NCI-H1092 treated with DMSO at 0.1 percent for 48 hours (cell line): ENCODE measurements around the gene INPP5A.

Source experiments
- DNase-seq: peaks from one replicate; lab custom pipeline; 2025; lab: John Stamatoyannopoulos, UW

The INPP5A gene

DNA sequence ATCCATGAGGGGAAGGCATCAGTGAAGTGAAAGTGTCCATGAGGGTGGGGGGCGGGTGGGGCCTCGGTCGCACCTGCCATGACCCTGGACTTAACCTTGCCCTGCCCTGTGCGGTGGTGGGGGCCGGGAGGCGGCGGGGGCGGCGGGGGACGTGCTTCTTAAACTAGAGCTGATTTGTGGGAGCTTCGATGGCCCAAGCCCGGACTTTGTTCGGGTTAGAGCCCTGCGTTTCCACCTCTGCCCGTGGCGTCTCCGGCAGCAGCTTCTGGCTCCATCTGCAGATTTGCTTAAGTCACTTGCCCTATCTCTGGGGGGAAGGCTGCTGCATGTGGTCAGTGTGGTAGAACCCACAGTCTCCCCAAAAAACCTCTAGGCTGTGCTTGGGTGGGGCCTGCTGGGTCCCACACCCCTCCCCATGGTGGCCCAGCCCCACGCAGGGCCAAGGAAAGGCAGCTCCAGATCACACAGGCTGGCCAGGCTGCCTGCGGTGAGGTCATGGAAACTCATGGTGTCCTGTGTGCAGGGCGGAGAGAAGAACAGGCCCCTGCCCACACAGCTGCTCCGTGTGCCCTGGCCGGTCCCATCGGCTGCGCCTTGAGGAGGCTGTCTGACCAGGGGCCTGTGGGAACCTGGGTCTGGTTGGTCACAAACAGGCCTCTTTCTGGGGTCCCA is 93.2 kb downstream of the INPP5A start:
- DNase-seq = no peak

DNA sequence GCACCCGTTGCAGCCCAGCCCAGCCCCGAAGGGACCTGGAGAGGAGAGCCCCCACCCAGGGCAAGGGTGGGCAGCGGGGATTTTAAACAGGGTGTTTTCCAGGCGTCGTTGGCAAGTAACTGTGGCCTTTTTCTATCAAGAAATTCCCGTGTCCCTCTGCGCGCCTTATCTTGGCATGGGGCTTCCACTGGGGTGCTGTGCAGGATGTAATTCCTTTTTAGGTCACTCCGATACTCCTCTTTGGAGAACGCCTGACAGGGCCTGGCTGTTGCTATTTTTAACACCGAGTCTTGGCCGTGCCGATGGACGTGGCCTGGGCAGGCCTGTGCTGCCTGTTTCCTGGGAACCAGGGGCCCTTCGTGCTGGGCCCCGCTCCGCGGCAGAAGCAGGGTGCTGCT is 93.8 kb downstream of the INPP5A start:
- no peak for DNase-seq

DNA sequence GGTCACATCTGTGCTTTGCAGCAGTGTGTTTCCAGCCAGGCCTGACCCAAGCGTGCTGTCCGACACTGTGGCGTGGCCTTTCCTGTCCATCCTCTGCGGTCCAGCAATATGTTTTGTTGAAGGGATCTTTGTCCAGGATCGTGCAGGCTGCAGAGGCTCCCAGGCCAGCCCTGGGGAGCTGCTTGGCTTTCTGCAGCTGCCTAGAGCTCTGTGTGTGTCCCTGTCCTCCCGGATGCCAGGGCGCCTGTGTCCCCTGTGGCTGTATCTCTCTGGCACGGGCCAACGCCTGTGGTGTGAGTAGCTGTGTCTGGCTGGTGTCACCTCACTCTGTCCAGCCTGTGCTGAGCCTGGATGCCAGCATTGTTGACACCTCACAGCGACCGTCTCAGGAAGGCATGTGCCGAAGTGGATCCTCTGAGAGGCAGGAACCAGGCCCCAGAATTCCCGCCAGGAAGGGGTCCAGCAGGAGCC is 94.5 kb downstream of the INPP5A start:
- no peak for DNase-seq

DNA sequence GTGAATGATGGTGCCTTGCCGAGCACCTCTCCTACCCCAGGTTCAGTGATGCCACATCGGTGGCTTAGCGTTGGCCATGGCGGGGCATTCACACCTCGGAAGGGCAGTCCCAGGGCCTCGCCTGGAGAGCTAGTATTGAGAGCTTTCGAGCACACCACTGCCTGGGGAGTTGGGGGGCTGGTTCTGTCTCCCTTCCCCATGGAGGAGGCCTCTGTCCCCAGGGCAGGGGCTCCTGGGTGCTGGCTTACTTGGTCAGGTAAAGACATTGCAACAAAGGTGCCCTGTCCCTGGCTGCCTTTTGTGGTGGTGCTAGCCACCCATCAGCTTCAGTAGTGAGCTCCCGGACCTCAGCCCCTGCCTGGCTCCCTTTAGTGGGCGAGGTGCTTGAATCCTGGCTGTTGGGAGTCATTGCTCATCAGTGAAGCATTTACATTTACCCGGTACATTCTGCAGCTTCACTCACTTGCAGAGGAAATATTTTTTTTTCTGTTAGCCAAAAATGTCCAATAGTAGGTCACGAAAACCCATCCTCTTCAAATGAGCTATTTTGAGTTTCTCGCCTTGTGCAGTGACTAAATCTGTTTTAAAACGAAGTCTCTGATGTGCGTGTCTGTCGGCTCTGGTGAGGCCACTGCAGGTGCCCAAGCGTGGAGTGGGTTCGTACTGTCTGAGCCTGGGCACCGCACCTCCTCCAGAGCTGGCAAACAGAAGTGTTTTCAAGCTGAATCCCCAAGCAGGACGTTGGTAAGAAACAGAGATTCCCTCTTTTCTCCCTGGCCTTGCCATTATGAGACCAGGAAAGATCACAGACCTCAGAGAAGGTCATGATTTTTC is 95.5 kb downstream of the INPP5A start:
- DNase-seq = no peak

DNA sequence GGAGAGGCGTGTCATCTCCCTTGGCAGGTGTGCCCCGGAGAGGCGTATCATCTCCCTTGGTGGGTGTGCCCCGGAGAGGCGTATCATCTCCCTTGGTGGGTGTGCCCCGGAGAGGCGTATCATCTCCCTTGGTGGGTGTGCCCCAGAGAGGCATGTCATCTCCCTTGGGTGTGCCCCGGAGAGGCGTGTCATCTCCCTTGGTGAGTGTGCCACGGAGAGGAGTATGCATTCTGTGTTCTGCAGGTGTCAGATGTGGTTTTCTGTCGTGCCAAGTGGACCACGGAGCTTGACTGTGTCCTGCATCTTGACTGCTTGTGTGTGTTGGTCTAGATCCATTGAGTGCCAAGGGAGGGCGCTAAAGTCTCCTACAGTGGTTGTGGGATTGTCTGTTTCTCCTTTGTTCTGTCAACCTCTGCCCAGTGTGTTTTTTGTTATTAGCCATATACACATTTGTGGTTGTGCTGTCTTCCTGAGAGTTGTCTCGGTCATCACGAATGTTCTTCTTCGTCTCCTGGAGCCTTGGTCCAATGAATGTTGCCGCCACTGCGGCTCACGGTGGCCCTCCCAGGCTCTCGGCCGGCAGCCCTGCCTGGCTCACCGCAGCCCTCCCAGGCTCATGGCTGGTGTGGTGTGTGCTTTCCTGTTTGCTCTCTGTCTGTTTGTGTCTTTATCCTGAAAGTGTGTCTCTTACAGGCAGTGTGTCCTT is 96.8 kb downstream of the INPP5A start:
- no peak for DNase-seq

DNA sequence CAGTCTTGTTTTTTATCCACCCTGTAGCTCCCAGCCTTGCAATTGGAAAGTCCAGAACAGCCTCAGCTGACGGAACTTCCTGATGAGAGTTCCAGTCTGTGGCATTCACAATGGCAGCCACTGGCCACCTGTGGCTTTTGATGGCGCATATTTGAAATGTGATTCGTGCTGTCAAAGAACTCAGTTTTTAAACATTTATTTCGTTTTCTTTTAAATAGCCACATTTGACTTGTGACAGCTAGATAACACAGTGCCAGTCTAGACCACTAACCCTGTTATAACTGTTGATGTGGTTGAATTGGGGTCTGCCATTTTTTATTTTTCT is 97.3 kb downstream of the INPP5A start:
- no peak for DNase-seq

DNA sequence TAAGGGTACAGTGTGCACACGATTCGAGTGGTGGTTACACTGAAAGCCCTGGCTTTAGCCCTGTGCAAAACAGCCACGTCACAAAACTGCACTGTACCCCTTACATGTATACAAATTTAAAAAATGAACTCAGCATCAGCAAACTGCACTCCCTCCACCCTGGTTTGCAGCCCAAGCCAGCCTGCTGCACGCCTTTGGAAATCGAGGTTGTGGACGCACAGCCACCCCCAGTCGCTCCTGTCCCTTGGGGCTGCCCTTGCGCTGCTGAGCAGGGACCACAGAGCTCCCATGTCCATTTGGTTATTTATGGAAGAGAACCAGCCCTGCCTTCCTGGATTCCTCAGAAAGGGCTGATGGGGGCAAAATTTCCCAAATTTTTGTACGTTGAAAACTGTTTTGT is 98.8 kb downstream of the INPP5A start:
- DNase-seq = no peak

DNA sequence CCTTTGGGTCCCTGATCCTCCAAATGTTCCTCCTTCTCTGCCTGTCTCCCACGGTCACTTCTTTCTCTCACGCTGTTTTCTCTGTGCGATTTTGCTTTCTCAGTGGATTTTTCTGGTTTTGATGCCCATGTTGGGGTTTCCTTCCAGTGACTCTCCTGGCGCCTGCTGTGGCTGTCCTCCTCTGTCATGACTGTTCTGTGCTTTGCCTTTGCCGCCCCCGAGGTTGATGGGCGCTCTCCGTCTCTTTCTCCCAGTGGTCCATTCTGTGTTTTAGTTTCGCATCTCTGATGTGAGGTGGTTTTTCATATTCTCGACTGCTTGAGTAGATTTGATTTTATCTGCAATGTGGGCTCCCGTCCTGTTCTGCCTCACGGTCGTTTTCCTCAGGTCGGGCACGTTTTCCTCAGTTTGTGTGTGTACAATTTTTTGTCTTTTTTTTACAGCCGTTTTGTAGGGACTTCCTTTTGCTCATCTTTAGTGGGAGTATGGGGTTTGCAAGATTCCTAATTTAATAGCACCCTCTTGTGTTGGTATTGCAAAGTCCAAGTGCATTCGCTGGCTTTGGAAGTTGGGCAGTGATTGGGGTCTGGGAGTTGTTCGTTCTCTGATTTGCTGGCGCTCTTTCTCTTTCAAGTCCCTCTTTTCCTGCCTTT is 100.0 kb downstream of the INPP5A start:
- peak; percentile 30 for DNase-seq

DNA sequence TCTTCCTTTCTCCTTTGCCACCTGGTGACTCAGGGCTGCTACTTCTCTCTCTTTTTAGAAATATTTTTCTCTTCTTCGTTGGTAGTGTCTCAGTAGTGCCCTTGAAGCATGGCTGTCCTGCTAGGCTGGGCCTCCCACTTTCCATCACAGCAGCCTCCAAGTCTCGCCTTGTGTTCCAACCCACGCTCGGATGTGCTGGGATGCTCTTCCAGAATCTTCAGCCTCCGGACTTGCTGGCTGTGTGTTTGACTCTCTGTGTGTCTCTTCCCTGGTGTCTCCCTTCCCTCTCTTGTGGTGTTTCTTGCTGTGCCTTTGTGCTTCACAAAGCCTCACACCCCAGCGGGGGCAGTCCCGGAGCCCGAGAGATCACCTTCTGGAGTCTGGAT is 100.5 kb downstream of the INPP5A start:
- no peak for DNase-seq

DNA sequence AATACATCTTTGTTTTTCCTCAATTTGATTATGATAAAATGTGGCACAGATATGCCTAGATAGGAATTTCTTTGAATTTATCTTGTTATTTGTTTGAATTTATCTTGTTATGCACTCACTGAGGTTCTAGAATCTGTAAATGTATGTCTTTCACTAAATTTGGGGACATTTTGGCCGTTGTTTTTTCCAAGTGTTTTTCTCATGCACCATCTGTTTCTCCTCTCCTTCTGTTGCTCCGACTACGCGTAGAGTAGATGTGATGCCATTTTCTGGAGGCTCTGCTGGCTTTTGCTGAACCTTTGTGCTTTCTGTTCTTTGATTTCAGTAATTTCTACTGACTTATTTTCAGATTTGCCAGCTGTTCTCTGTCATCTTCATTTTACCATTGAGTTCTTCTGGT is 101.9 kb downstream of the INPP5A start:
- no peak for DNase-seq

DNA sequence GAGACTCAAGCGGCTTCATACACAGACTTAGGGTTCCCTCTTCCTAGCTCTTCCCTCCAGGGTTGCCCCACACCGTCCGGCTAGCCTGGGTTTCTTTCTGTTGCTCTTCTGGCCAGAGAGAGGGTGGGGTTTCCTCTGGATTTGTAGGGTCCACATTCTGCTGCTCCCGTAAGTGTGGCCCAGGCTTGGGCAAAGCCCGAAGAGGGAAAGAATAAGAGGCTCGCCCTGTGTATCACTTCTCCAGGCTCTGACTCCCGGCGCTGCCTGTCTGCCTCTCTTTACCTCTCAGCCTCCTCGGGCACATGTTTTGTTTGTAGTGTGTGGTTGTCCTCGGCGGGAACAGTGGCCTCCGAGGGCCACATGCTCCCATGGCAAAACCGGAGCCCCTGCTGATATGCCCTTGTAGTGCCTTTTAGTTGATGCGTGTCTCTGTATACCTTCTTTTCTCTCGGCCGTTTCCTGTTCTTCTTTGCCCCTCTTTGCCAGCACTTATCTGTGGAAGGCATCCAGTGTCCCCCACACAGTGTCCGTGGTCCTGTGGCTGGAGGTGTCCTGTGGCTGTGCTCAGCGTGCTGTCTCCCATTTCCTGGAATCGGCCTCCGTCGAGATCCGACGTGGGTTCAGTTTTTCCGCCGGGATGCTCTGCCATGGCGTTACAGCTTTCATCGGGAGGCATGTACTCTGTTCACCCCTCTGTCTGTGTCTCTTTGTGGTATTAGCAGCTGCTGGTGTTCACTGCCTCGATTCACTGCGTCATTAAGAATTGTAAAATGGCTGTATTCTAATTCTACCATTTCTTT is 102.9 kb downstream of the INPP5A start:
- DNase-seq = no peak

DNA sequence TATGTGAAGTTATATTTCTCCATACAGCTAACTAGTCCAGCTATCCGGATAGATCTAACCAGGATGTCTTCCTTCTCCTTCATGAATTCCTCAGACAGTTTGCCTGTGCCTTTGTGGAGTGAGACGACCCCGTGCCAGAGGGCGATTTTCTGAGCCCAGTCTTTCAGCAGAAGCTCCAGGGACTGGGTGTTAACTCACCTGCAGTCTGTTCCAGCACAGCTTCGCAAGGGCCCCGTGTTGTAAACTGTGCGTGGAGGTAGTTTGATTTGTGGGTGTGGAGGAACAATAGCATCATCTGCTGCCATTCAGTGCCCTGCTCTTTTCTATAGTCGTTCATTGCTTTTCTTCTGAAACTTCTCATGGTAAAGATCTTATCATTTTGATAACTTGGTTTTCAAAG is 103.8 kb downstream of the INPP5A start:
- no peak for DNase-seq

DNA sequence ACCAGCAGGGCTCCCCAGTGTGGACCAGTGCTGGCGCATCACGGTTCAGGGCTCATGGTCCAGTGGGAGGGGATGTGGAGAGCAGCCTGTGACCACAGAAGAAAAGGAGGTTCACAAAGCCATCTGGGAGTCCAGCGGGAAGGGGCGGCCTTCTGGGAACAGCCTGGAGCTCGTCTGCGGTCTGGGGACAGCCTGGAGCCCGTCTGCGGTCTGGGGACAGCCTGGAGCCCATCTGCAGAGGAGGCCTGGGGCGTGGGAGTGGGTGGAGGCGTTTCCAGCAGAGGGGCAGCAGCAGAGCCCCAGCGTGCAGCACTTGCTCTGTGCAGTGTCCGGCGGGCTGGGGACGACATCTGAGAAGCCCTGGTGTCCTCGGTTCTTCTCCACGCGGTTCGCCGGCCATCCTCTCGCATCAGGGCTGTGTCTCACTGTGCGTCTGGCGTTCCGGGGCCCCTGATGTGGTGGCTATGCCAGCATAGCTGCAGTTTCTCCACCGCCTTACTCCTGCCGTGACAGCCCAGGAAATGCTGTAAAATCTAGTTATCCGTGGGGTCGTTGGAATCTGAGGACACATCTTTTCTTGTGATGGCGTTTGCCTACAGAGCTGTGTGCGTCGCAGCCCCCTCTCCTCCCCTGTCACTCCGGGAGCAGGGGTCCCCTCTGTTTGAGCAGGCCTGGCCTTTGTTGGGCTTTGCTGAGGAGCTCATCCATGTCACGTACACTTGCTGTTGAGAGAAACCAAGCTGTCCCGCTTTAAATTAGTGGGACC is 104.6 kb downstream of the INPP5A start:
- DNase-seq = no peak

DNA sequence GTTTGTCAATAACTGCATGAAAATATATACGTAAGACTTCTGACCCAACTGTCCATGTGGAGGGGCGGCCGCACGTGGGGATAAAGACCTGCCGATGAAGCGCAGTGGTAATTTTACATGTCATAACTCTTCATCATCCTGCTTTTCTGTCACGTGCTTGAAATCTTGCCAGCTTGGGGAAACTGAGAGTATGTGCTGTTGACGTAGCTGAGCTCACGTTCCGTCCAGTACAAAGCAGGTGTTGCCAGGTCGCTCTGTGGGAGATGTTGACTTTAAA is 105.1 kb downstream of the INPP5A start:
- no peak for DNase-seq

DNA sequence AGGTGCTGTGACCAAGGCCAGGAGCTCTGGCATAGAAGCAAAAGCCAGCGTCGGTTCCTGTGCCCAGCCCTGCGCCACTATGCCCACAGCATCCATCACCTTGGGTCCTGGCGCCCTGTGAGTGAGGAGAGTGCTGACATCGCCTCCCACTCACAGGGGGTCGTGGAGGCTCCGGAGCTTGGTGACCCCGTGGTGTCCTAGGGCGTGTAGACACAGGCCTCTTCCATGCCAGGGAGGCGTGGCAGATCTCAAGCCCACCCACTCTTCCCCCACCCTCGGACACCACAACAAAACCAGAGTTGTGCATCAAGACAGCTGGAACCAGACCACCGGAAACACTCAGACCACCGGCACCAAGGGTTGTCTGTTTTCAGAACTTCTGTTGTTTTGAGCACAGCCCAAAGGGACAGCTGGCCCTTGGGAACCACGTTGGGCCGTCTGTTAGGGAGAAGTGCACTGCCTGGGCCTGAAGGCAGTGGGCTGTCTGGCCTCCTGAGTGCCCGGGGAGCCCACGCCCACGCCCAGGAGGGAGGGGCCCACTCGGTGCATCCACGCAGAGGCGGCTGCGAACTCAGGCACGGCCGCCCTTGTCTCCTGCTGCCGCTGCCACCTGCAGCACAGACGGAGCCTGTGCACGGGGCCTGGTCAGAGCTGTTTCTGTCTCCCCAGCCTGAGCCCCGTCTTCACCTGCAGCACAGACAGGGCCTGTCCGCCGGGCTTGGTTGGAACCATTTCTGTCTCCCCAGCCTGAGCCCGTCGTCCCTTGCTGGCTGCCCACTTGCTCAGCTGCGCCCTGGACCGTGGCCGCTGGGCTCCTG is 106.3 kb downstream of the INPP5A start:
- no peak for DNase-seq

DNA sequence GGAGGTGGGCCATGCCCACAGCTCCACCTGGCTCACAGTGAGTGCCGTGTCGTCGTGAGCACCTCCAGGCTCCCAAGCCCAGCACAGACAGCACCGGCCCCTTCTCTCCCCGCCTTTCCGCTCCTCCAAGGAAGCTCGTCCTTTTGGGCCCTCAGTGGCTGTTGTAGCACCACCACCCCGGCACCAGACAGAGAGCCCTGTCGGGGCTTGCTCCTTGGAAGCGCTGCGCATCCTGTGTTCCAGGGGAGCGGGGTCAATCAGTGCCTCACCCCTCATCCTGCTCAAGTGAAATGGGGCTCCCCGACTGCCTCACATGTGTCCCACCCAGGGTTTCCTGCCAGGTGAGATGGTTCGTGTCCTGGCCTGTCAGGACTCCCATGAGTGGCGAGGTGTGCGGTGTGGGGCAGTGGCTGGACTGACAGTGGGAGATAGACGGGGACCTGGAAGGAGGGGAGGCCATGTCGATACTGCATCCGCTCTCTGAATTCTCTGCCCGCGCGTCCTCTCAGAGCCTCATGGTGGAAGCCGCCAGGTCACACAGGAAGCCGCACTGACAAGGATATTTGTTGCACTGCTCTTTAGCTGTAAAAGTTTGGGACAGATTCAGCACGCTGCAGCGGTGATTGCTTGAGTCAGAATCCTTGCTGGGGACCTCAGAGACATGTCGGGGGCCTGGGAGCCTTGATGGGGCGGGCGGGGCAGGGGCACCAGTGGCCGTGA is 107.1 kb downstream of the INPP5A start:
- no peak for DNase-seq

DNA sequence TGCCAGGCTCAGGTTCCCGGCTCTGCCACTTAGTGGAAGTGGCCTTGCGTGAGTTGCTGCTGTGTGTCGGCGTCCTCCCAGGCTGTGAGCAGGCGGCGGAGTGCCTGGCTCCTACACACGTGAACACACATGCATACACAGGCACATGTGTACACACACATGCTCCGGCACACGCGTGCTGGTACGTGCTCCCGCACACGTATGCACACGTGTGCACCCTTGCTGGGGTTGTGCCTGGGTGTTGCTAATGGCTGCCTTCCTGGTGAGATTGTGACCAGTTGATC is 107.6 kb downstream of the INPP5A start:
- no peak for DNase-seq

DNA sequence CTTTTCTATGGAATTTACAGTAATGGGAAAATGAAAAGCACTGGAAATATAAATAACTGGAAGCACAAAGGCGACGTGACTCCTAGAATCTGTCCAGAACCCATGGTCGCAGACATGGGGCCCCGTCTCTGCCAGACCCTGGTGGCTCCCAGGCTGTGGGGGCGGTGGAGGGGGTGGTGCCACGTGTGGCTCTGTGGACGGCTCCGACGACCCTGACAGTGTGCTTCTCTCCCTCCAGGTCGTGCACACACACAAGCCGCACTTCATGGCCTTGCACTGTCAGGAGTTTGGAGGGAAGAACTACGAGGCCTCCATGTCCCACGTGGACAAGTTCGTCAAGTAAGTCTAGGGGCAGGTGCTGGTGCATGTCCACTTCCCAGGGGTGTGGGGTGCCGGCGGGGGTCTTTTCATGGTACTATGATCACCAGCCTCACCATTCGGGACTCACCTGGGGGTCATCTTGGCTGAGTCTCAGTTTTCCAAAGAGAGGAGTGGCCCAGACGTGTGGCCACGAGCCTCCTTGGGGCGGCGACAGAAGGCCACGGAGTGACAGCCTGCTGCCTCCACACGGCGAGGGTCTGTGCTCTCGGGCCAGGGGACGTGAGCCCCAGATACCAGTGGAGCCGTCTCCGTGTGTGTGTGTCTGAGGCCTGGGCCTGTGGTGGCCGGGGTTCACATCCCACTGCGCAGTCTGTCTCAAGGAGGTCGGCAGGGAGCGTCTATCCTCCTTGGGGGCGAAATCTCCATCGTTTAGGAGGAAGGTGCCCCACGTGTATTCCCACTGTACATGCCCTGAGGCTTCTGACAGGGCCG is 108.2 kb downstream of the INPP5A start:
- DNase-seq = no peak

DNA sequence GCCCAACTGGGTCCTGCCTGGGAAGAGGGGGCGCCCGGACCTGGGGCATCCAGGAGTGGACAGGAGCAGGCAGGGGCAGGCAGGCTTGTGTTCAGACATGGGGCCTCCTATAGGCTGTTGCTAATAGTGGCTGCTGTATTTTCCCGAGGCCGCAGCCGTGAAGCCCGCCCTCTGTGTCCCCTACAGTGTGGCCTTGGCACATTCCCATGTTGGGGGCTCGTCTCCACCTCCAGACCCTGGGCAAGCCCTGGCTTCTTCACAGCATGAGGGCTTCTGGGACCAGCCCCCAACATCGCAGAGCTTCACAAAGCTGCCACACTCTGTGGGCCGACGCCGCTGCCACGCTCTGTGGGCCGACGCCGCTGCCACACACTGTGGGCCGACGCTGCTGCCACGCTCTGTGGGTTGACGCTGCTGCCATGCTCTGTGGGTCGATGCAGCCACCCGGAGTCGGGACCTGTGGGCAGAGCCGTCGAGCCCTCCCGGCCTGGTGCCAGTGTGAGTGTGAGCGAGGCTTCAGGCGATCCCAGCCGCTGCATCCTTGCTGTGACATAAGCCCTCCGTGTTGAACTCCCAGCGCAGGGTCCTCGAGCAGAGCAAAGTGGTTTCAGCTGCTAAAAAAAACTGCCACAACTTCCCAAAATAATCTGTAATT is 109.0 kb downstream of the INPP5A start:
- no peak for DNase-seq
